ENCODE results near the gene MED27.
A peak's percentile ranks its signal among the peaks of the same experiment; 100 is the strongest.

Gene MED27

DNA sequence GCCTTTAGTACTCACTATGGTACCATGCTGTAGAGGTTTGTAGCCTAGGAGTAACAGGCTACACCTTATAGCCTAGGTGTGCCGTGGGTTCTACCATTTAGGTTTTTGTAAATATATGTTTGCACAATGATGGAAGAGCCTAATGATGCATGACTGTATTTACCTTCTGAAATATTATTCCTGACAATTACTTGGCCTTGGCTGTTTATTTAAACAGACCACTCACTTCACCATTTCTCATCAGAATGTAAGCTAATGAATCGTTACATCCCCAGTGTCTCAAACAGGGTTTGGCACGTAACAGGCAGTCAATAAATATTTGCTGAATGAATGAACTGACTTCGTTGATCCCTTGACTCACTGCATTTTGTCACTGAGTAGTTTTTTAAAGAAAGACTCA lies 93.1 kb downstream of the MED27 start:
- DNase-seq (ENCODE audit: low read depth, low spot score): no peak
- TF ChIP-seq, protein P1, sequence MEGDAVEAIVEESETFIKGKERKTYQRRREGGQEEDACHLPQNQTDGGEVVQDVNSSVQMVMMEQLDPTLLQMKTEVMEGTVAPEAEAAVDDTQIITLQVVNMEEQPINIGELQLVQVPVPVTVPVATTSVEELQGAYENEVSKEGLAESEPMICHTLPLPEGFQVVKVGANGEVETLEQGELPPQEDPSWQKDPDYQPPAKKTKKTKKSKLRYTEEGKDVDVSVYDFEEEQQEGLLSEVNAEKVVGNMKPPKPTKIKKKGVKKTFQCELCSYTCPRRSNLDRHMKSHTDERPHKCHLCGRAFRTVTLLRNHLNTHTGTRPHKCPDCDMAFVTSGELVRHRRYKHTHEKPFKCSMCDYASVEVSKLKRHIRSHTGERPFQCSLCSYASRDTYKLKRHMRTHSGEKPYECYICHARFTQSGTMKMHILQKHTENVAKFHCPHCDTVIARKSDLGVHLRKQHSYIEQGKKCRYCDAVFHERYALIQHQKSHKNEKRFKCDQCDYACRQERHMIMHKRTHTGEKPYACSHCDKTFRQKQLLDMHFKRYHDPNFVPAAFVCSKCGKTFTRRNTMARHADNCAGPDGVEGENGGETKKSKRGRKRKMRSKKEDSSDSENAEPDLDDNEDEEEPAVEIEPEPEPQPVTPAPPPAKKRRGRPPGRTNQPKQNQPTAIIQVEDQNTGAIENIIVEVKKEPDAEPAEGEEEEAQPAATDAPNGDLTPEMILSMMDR (IDR thresholded peaks at IDR 0.05; ENCODE audit: low read depth, low read length): no peak
- no peak overlapping the region for H3K4me3 ChIP-seq (ENCODE audit: low read depth, low read length)
- in situ Hi-C loops (cut with HindIII; ENCODE audit: low sequenced_read_pairs): no loop called here

DNA sequence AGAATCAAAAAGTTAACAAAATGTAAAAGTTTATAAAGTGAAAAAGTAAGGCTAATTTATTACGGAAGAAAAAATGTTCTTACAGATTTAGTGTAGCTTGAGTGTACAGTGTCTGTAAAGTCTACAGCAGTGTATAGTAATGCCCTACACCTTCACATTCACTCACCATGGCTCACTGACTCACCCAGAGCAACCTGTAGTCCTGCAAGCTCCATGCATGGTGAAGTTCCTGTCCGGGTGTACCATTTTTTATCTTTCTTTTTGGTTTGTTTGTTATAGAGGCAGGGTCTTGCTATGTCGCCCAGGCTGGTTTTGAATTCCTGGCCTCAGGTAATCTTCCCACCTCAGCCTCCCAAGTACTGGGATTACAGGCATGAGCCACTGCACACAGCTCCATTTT lies 93.6 kb downstream of the MED27 start:
- TF ChIP-seq, protein P1 (IDR thresholded peaks at IDR 0.05; ENCODE audit: low read depth, low read length): no peak
- in situ Hi-C loops (cut with HindIII; ENCODE audit: low sequenced_read_pairs): no loop called here
- no peak for DNase-seq (ENCODE audit: low read depth, low spot score)
- H3K4me3 ChIP-seq (ENCODE audit: low read depth, low read length): no peak overlapping the region

DNA sequence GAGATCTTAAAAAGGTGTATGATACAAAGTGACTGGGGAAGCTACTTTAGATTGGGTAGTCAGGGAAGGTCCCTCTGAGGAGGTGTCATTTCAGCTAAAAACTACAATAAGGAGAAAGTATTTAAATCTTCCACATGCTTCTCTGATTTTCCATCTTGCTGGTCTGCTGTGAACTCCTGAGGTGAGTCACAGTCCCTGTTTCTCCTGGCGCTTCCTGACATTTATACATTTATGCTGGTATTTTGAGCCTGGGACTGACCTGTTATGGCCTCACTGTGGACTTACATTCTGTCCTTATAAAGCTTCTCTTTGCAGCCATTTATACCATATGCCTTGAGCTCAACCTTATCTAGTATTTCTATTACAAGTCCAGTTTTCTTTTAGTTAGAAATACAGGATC lies 95.1 kb downstream of the MED27 start:
- H3K4me3 ChIP-seq (ENCODE audit: low read depth, low read length): no peak overlapping the region
- DNase-seq (ENCODE audit: low read depth, low spot score): no peak
- in situ Hi-C loops (cut with HindIII; ENCODE audit: low sequenced_read_pairs): no loop called here
- TF ChIP-seq, protein P1 (IDR thresholded peaks at IDR 0.05; ENCODE audit: low read depth, low read length): no peak

DNA sequence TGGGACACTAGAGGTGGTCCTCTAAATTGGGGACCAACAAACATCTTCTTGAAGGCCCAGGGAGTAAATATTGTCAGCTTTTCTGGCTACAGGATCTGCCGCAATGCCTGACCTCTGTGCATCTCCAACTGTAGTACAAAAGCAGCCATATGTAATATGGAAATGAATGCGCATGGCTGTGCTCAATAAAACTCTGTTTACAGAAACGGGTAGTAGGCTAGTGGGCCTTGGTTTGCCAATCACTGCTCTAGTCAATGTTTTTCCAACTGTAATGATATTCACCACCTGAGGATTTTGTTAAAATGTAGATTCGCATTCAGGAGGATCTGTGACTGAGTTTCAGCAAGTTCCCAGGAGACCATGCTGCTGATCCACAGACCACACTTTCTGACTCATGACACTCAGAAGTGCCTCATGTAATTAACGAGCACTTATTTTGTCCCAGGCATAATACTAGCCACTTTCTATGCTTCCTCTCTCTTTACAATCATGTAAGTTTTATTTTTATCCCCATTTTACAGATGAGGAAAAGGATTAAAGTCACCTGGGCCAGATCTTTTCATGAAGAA lies 96.9 kb downstream of the MED27 start:
- DNase-seq (ENCODE audit: low read depth, low spot score): peak; percentile 41
- in situ Hi-C loops (cut with HindIII; ENCODE audit: low sequenced_read_pairs): no loop called here
- TF ChIP-seq, protein P1 (IDR thresholded peaks at IDR 0.05; ENCODE audit: low read depth, low read length): no peak
- H3K4me3 ChIP-seq (ENCODE audit: low read depth, low read length): no peak overlapping the region

DNA sequence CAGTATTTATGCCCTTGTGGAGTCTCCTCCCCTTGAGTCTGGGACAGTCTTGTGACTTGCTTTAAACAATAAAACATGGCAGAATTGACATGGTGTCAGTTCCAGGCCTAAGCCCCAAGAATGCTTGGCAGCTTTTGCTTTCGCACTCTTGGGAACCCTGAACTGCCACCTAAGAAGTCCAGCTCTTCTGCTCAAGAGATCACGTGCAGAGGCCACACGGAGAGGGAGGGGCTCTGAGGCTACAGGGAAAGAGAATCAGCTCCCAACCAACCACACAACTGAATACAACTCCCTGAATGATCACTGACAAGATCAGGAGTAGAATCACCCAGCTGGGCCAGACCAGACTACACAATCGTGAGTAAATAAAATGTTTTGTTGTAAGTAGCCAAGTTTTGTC lies 97.6 kb downstream of the MED27 start:
- in situ Hi-C loops (cut with HindIII; ENCODE audit: low sequenced_read_pairs): no loop called here
- TF ChIP-seq, protein P1 (IDR thresholded peaks at IDR 0.05; ENCODE audit: low read depth, low read length): no peak
- DNase-seq (ENCODE audit: low read depth, low spot score): no peak
- H3K4me3 ChIP-seq (ENCODE audit: low read depth, low read length): no peak overlapping the region

DNA sequence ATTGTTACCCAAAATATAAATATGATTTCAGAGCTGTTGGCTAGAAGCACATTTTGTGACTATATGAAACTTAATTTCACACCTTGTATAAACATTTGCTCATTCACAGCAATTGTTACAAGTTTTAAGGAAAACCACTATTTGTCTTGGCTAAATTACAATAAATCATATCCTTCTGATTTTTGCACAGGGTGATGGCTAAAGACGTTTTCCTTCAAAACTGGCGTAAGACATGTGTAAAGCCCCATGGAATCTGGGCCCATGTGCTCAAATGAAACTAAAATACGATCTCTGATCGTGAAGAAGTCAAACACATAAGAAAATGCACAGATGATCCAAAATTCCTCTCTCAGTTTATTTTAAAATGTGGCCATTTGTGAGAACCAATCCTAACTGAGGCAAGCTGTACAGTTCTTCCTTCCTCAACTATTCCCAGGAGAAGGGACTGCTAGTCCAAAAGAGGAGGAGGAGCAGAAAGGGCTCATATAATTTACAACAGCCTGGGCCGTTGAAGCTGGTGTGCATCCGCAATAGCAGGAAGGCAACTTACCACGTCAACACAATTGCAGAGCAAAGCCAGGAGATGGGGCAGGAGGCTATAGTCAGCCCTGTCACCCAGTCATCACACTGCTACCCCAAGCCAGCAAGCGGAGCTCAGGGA lies 98.4 kb downstream of the MED27 start:
- DNase-seq (ENCODE audit: low read depth, low spot score): peak; percentile 13
- H3K4me3 ChIP-seq (ENCODE audit: low read depth, low read length): no peak overlapping the region
- in situ Hi-C loops (cut with HindIII; ENCODE audit: low sequenced_read_pairs): no loop called here
- TF ChIP-seq, protein P1 (IDR thresholded peaks at IDR 0.05; ENCODE audit: low read depth, low read length): no peak
